GM12801 (cell line): Measurements from ENCODE around the gene THSD7B.

Source experiments
- TF ChIP-seq, protein P1 (sequence below): IDR thresholded peaks from one replicate; pipeline ENCODE4 v1.5.1; 2011; ENCODE audit warnings: control low read depth; ENCODE audit not compliant: insufficient read length; ENCODE audit errors: extremely low read depth

THSD7B gene

DNA sequence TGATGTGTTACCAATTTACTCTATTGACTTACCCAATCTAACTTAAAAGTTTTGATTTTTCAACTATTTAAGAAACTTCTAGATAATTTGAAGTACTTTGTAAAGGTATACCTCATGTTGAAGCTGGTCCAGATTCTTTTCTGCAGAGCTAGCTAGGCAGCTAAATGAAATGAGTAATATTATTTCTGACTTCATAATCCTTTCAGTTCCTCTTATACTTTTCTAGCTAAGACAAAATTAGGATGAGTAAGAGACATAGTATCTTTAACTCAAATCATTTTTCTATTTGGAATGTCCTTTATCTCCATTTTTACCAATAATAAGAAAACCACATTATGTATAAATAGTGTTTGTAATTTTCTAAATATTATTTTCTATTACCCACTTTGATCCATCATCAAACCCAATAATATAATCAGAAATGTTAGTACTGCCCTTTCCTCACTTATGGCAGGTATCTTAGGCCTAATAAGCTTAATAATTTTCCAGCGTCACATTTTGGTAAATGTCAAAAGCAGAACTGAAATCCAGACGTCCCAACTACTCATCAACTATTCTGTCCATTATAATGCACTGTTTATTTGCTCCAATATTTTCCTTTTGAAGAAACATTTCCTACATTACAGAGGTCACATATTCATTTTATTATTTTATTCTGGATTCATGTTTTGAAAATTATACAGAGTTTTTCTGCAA, 456.6 kb downstream of the THSD7B start:
- TF ChIP-seq, protein P1, sequence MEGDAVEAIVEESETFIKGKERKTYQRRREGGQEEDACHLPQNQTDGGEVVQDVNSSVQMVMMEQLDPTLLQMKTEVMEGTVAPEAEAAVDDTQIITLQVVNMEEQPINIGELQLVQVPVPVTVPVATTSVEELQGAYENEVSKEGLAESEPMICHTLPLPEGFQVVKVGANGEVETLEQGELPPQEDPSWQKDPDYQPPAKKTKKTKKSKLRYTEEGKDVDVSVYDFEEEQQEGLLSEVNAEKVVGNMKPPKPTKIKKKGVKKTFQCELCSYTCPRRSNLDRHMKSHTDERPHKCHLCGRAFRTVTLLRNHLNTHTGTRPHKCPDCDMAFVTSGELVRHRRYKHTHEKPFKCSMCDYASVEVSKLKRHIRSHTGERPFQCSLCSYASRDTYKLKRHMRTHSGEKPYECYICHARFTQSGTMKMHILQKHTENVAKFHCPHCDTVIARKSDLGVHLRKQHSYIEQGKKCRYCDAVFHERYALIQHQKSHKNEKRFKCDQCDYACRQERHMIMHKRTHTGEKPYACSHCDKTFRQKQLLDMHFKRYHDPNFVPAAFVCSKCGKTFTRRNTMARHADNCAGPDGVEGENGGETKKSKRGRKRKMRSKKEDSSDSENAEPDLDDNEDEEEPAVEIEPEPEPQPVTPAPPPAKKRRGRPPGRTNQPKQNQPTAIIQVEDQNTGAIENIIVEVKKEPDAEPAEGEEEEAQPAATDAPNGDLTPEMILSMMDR: no peak

DNA sequence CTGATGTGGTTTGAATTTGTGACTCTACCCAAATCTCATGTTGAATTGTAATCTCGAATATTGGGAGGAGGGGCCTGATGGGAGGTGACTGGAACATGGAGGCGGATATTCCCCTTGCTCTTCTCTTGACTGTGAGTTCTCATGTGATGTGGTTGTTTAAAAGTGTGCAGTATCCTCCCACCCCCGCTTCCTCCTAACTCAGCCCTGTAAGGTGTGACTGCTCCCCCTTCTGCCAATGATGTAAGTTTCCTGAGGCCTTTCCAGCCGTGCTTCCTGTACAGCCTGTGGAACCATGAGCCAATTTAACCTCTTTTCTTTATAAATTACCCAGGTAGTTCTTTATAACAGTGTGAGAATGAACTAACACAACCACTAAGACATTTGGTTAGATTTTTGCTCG, 458.4 kb downstream of the THSD7B start:
- TF ChIP-seq, protein P1: no peak

DNA sequence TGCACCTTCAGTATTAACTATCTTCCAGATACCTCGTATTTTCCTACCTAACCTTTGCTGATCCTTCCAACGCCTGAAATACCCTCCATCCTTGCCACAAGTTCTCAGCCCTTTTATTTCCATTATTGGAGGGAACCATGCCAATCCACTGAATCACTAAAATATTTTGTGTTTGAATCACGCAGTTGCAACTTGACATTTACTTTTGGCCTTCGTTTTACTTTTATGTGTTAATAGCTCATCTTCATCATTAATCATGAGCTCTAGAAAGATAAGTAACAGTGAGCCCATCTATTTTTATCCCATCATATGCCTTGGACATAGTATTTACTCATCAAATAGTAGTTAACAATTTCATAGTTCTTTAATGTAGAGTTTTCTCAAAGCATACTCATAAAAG, 463.2 kb downstream of the THSD7B start:
- TF ChIP-seq, protein P1: no peak

DNA sequence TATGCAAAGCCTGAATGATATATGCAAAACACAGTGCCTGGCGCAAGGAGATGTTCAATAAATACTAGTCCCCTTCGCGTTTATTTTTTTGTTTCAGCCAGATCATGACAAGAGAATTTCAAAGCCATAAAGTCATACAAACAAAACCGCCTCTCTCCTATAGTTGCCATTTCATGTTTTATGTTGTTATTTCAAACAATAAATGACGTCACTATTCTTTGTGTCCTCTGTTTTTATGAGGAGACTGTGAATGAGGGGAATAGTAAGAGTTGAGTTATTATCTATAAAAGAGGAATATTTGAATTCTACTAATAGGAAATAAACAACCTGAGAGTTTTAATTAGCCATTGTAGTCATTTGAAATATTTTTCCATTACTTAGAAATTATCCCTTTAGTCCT, 464.5 kb downstream of the THSD7B start:
- TF ChIP-seq, protein P1: no peak

DNA sequence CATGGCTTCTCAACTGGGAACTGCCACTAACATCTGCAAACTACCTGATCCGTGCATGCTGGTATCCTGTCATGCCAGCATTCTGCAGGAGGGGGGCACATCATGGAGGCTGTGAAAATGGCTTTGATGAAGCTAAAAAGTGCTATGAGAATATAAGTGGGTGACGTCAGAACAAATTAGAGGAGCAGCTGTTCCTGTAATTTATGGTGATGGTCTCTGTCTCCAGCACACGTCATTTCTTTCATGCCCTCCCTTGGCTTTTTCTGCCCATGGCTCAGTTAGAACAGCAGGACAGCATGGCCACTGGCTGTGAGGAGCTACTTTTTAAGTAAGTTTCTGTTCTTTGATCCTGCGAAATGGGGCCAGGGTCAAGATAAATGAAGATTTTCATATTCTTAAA, 466.3 kb downstream of the THSD7B start:
- TF ChIP-seq, protein P1: no peak

DNA sequence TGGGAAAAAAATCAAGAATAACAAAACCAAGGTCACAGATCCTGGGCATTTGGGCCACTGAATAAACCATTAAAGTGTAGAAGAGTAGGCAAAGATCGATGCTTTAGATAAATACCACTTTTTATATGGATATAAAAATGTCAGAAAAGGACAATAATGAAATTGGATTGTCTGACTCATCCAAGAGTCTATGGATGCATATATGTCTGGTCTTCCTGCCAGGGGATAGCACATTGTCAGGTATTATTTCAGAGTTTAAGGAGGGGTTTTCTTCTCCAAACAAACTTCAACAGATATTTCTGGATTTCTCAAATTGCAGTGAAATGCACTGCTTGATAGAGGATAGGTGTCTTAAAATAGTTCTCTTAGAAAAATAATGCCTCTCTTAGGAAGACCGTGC, 466.7 kb downstream of the THSD7B start:
- TF ChIP-seq, protein P1: no peak

DNA sequence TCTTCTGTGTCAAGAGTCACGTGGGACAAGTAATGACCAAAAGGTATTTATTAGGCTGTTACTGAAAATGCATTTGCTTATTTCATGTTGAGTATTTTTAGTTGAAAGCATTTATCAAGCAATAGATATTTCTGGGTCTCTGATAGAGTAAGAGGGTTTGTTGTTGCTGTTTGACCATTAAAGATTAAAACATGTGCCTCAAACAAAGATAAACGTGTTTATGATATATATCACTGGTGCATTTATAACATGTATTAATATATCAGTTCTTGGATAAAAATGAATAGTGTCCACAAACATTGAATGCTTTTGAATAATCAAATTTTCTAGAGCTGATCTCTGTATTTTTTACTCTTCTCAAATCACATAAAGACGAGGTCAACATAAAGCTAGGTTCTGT, 467.7 kb downstream of the THSD7B start:
- TF ChIP-seq, protein P1: no peak
